ENCODE results near the gene SMARCC2.
A peak's percentile ranks its signal among the peaks of the same experiment; 100 is the strongest.

DNA sequence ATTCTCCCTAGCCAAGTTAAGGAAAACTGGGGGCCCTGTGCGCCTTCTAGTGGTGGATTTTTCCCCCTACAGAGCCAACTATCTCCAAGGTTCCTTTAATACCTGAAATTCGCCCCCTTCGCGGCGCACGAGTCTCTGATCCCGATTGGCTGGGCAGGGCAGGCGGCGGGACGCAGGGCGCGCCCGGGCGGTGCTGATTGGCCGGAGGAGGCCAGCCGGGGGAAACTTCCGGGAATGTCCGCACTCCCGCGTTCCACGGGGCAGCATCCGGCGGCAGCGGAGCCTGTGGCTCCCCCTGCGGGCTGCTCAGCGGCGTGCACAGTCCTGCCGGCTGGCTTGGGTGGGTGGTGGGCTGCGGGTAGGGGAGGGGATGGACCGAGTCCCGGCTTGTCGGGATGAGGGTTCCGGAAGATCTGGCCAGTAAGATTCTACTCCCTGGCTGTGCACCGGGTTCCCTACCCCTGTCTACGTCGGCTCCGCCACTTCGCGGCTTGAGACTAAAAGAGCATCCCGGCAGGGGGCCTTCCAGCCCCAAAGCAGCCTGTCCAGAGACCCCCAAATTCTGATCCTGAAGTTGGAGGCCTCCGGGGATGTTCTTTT is 34.9 kb upstream of the SMARCC2 start, which contains the start of gene NABP2:
- TF ChIP-seq, protein P1, sequence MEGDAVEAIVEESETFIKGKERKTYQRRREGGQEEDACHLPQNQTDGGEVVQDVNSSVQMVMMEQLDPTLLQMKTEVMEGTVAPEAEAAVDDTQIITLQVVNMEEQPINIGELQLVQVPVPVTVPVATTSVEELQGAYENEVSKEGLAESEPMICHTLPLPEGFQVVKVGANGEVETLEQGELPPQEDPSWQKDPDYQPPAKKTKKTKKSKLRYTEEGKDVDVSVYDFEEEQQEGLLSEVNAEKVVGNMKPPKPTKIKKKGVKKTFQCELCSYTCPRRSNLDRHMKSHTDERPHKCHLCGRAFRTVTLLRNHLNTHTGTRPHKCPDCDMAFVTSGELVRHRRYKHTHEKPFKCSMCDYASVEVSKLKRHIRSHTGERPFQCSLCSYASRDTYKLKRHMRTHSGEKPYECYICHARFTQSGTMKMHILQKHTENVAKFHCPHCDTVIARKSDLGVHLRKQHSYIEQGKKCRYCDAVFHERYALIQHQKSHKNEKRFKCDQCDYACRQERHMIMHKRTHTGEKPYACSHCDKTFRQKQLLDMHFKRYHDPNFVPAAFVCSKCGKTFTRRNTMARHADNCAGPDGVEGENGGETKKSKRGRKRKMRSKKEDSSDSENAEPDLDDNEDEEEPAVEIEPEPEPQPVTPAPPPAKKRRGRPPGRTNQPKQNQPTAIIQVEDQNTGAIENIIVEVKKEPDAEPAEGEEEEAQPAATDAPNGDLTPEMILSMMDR (IDR thresholded peaks at IDR 0.05), result peak; percentile 99
- TF ChIP-seq, protein P2, sequence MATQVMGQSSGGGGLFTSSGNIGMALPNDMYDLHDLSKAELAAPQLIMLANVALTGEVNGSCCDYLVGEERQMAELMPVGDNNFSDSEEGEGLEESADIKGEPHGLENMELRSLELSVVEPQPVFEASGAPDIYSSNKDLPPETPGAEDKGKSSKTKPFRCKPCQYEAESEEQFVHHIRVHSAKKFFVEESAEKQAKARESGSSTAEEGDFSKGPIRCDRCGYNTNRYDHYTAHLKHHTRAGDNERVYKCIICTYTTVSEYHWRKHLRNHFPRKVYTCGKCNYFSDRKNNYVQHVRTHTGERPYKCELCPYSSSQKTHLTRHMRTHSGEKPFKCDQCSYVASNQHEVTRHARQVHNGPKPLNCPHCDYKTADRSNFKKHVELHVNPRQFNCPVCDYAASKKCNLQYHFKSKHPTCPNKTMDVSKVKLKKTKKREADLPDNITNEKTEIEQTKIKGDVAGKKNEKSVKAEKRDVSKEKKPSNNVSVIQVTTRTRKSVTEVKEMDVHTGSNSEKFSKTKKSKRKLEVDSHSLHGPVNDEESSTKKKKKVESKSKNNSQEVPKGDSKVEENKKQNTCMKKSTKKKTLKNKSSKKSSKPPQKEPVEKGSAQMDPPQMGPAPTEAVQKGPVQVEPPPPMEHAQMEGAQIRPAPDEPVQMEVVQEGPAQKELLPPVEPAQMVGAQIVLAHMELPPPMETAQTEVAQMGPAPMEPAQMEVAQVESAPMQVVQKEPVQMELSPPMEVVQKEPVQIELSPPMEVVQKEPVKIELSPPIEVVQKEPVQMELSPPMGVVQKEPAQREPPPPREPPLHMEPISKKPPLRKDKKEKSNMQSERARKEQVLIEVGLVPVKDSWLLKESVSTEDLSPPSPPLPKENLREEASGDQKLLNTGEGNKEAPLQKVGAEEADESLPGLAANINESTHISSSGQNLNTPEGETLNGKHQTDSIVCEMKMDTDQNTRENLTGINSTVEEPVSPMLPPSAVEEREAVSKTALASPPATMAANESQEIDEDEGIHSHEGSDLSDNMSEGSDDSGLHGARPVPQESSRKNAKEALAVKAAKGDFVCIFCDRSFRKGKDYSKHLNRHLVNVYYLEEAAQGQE (IDR thresholded peaks at IDR 0.05; ENCODE audit: insufficient read depth in 1 of 2, low read depth in 2 of 2, low read length in 1 of 2), result no peak

All from Panc1 (cell line).